Measurements from ENCODE around the gene KCNB1. TPM values are rescaled to one million over a fixed set of nuclear protein-coding genes. Genes with fewer than 3 reads are reported as not detected.

KCNB1 gene
- polyA plus RNA-seq, 10 donors, result 5.2 to 15.7 (median 8.2) TPM

- no peak for DNase-seq
These were observed 11.1 kb downstream of the KCNB1 start for GRCh38 chr20:49471397-49471796.

GRCh38 chr20:49470922-49471321 lies 11.5 kb downstream of the KCNB1 start:
- no peak for DNase-seq

- DNase-seq, result no peak
These were observed 13.4 kb downstream of the KCNB1 start for GRCh38 chr20:49469060-49469459.

GRCh38 chr20:49468412-49468811 lies 14.1 kb downstream of the KCNB1 start:
- DNase-seq, result no peak

GRCh38 chr20:49466114-49466912 lies 16.2 kb downstream of the KCNB1 start:
- DNase-seq, result no peak

GRCh38 chr20:49464556-49464955 lies 17.9 kb downstream of the KCNB1 start:
- no peak for DNase-seq

GRCh38 chr20:49462626-49463025 lies 19.8 kb downstream of the KCNB1 start:
- no peak for DNase-seq

- no peak for DNase-seq
These were observed 20.4 kb downstream of the KCNB1 start for GRCh38 chr20:49461894-49462620.

- DNase-seq, result no peak
These were observed 21.6 kb downstream of the KCNB1 start for GRCh38 chr20:49460916-49461315.

- no peak for DNase-seq
These were observed 22.3 kb downstream of the KCNB1 start for GRCh38 chr20:49460131-49460530.

GRCh38 chr20:49459684-49460083 lies 22.8 kb downstream of the KCNB1 start:
- no peak for DNase-seq

- DNase-seq, result no peak
These were observed 25.0 kb downstream of the KCNB1 start for GRCh38 chr20:49457444-49457843.

GRCh38 chr20:49456646-49457045 lies 25.8 kb downstream of the KCNB1 start:
- DNase-seq, result no peak

GRCh38 chr20:49455691-49456090 lies 26.8 kb downstream of the KCNB1 start:
- no peak for DNase-seq

GRCh38 chr20:49452011-49452482 lies 30.4 kb downstream of the KCNB1 start:
- DNase-seq, result peak in 2 of 3 donors; percentile 19 to 27

GRCh38 chr20:49450281-49450721 lies 32.2 kb downstream of the KCNB1 start:
- peak in 2 of 3 donors; percentile 24 to 38 for DNase-seq

GRCh38 chr20:49448917-49449316 lies 33.6 kb downstream of the KCNB1 start:
- DNase-seq, result no peak

- DNase-seq, result peak in 2 of 3 donors; percentile 43 to 76
These were observed 34.3 kb downstream of the KCNB1 start for GRCh38 chr20:49447946-49448809.

- DNase-seq, result no peak
These were observed 35.1 kb downstream of the KCNB1 start for GRCh38 chr20:49447364-49447763.

GRCh38 chr20:49446808-49447207 lies 35.7 kb downstream of the KCNB1 start:
- DNase-seq, result peak; percentile 50 to 89 (median 82)

- no peak for DNase-seq
These were observed 36.4 kb downstream of the KCNB1 start for GRCh38 chr20:49446080-49446479.

- no peak for DNase-seq
These were observed 37.3 kb downstream of the KCNB1 start for GRCh38 chr20:49445176-49445575.
